K562 (cell line): Measurements from ENCODE around the gene FGG. TPM values are rescaled to one million over a fixed set of nuclear protein-coding genes. Genes with fewer than 3 reads are reported as not detected.

Experiments
- ATAC-seq: fragments of 200-7000 bp; cut with Tn5 transposase; 3 replicates; pipeline ENCODE4 v1.9.1; 2020; ENCODE audit warnings: moderate library complexity
- BruUV-seq: library from RNA; stranded (reverse); fragments of 400-500 nt; replicated peaks from 2 replicates; lab custom pipeline; 2021; lab: Mats Ljungman, UMichigan
- CTCF ChIA-PET: fragments of 300-600 bp; formaldehyde crosslinking; extraction: SDS; loops from one replicate; lab custom pipeline; 2021; ENCODE audit warnings: low intra/inter-chr PET ratio; lab: Yijun Ruan, JAX
- POLR2A ChIA-PET: fragments of 300-600, 350-650 bp; sonication (Branson Sonifier 250); formaldehyde crosslinking; extraction: SDS; loops from one replicate; lab custom pipeline; 2021; ENCODE audit warnings: antibody characterized with exemption, inconsistent platforms; lab: Yijun Ruan, JAX
- DNase-seq, 4 experiments: peaks; one replicate each; pipeline versions ENCODE4 v3.0.0 to v3.0.0-alpha.2; 2011 to 2018; ENCODE audit warnings: low spot score in 3 of 4, mixed read lengths in 3 of 4; ENCODE audit errors: extremely low read depth in 1 of 4
- FAIRE-seq: peaks from 2 replicates; lab custom pipeline; 2011; peaks lifted over from hg19 to GRCh38; lab: Jason Lieb, UNC
- H2AFZ ChIP-seq: 2 replicates; pipeline ENCODE4 v1.6.0; 2011; ENCODE audit warnings: low read depth, low read length, control low read depth, inconsistent platforms
- H3K27ac ChIP-seq: fragments of 200-600 bp; 3 replicates; pipeline ENCODE4 v1.8.0; 2011; ENCODE audit warnings: low read depth, mild to moderate bottlenecking, control low read depth, inconsistent platforms, low read length, moderate library complexity, mixed read lengths; ENCODE audit errors: extremely low read depth
- H3K27me3 ChIP-seq, 2 experiments: fragments of 300-600 bp in 1 of 2; 2 replicates in 1 of 2; 3 replicates in 1 of 2; pipeline versions ENCODE4 v1.6.0 to v1.8.0; 2011; ENCODE audit warnings: inconsistent platforms in 2 of 2, low read length in 2 of 2, mild to moderate bottlenecking in 1 of 2, mixed read lengths in 1 of 2, moderate library complexity in 1 of 2; ENCODE audit not compliant: control insufficient read depth in 2 of 2, insufficient read depth in 2 of 2
- H3K36me3 ChIP-seq: fragments of 300-600 bp; 3 replicates; pipeline ENCODE4 v1.8.0; 2011; ENCODE audit warnings: mild to moderate bottlenecking, low read length, inconsistent platforms; ENCODE audit not compliant: control insufficient read depth, insufficient read depth
- H3K4me1 ChIP-seq, 2 experiments: fragments of 200-600 bp in 1 of 2; replicated peaks in 1 of 2; 2 replicates in 1 of 2; 3 replicates in 1 of 2; pipeline versions ENCODE4 v1.5.1 to v1.8.0; 2011; ENCODE audit warnings: inconsistent platforms in 2 of 2, low read length in 2 of 2, mild to moderate bottlenecking in 1 of 2, mixed read lengths in 1 of 2, moderate library complexity in 1 of 2; ENCODE audit not compliant: control insufficient read depth in 2 of 2, insufficient read depth in 2 of 2
- H3K4me2 ChIP-seq: 2 replicates; pipeline ENCODE4 v1.6.1; 2011; ENCODE audit warnings: low read length, control low read depth, inconsistent platforms, mixed read lengths; ENCODE audit not compliant: insufficient read depth
- H3K4me3 ChIP-seq: fragments of 200-600 bp; sonication (generic), shearing (Covaris generic); 2 replicates; pipeline ENCODE4 v1.5.1; 2016; ENCODE audit warnings: control low read depth, inconsistent platforms
- H3K79me2 ChIP-seq: fragments of 200-600 bp; 3 replicates; pipeline ENCODE4 v1.8.0; 2011; ENCODE audit warnings: low read length, inconsistent platforms; ENCODE audit not compliant: control insufficient read depth, insufficient read depth
- H3K9ac ChIP-seq, 2 experiments: 2 replicates each; pipeline versions ENCODE4 v1.6.0 to v1.6.1; 2011; ENCODE audit warnings: low read depth in 2 of 2, low read length in 2 of 2, control low read depth in 1 of 2, inconsistent platforms in 1 of 2, mild to moderate bottlenecking in 1 of 2, mixed read lengths in 1 of 2; ENCODE audit not compliant: insufficient read depth in 1 of 2
- H3K9me1 ChIP-seq: one replicate; pipeline ENCODE4 v1.6.0; 2011; ENCODE audit warnings: inconsistent platforms, mild to moderate bottlenecking, low read length, moderate library complexity; ENCODE audit not compliant: control insufficient read depth, insufficient read depth
- H3K9me3 ChIP-seq: replicated peaks from 2 replicates; pipeline ENCODE4 v1.5.1; 2011; ENCODE audit warnings: low read depth, low read length, inconsistent platforms; ENCODE audit not compliant: control insufficient read depth, insufficient read depth
- H4K20me1 ChIP-seq: replicated peaks from 2 replicates; pipeline ENCODE4 v1.6.1; 2011; ENCODE audit warnings: low read length, inconsistent platforms, mixed read lengths; ENCODE audit not compliant: control insufficient read depth, insufficient read depth
- DNMT1 ChIP-seq: fragments of 450-650 bp; IDR thresholded peaks from 2 replicates; pipeline ENCODE4 v1.6.1; 2016; ENCODE audit warnings: antibody characterized with exemption, mild to moderate bottlenecking
- EWSR1 ChIP-seq: fragments of 450-650 bp; IDR thresholded peaks from 2 replicates; pipeline ENCODE4 v1.6.1; 2018; ENCODE audit warnings: borderline replicate concordance, mild to moderate bottlenecking, low read depth, moderate library complexity; ENCODE audit not compliant: partially characterized antibody
- KDM4B ChIP-seq, 2 experiments: fragments of 450-650 bp in 1 of 2; sonication (generic) in 1 of 2; IDR thresholded peaks; 2 replicates each; pipeline ENCODE4 v1.6.1; 2016 to 2017; ENCODE audit warnings: borderline replicate concordance in 2 of 2, antibody characterized with exemption in 1 of 2, low read depth in 1 of 2, mild to moderate bottlenecking in 1 of 2
- YY1 ChIP-seq, 3 experiments: IDR thresholded peaks; 2 replicates each; pipeline ENCODE4 v1.6.1; 2011; ENCODE audit warnings: low read length in 2 of 3, mild to moderate bottlenecking in 2 of 3, moderate library complexity in 2 of 3, borderline replicate concordance in 1 of 3, control low read depth in 1 of 3, low read depth in 1 of 3; ENCODE audit not compliant: insufficient read depth in 3 of 3, insufficient replicate concordance in 2 of 3, control insufficient read depth in 1 of 3, insufficient read length in 1 of 3; ENCODE audit errors: extremely low read depth in 1 of 3
- ZBTB1 ChIP-seq: sonication (generic); formaldehyde crosslinking; IDR thresholded peaks from 2 replicates; pipeline ENCODE4 v1.8.1; 2023; ENCODE audit warnings: missing genetic modification reagents, low read depth, mild to moderate bottlenecking, borderline replicate concordance
- ZBTB2 ChIP-seq: fragments of 450-650 bp; IDR thresholded peaks from 2 replicates; pipeline ENCODE4 v1.6.1; 2016; ENCODE audit warnings: antibody characterized with exemption
- ZFP1 ChIP-seq: fragments of 450-650 bp; formaldehyde crosslinking; IDR thresholded peaks from 2 replicates; pipeline ENCODE4 v1.4.0; 2020; ENCODE audit warnings: mild to moderate bottlenecking, mixed read lengths
- ZNF212 ChIP-seq: fragments of 450-650 bp; formaldehyde crosslinking; IDR thresholded peaks from 2 replicates; pipeline ENCODE4 v1.4.0; 2020; ENCODE audit warnings: mild to moderate bottlenecking
- WGBS: fragments of 100-300 bp; shearing (Covaris generic); methylation state at CpG from one replicate; pipeline ENCODE4 v1.1.6; 2016; ENCODE audit warnings: low coverage, mixed read lengths; ENCODE audit not compliant: insufficient coverage; ENCODE audit errors: missing lambda C conversion rate; 5-methylcytosine and 5-hydroxymethylcytosine counted together
- in situ Hi-C: fragments of 300-500 bp; cut with MboI; formaldehyde crosslinking; loops from 4 replicates; pipeline ENCODE4 v1.15.0; 2018; ENCODE audit warnings: inconsistent platforms, mixed read lengths
- intact Hi-C: fragments of 100-400 bp; cut with micrococcal nuclease; formaldehyde crosslinking; loops from 2 replicates; pipeline ENCODE4 v1.14.2; 2022
- polyA plus RNA-seq, 8 experiments: library from polyadenylated mRNA; depleted of rRNA in 4 of 8; stranded (reverse) in 5 of 8; unstranded in 3 of 8; fragments of >200 nt; fragmentation: Nextera tagmentation in 2 of 8; fragmentation: Illumina TruSeq in 1 of 8; extraction: Ambion mirVana in 2 of 8; extraction: Trizol in 1 of 8; gene quantifications; 2 replicates each; pipeline versions ENCODE4 v1.2.1 to v1.2.3, GENCODE V29; 2011 to 2014; ENCODE audit warnings: inconsistent platforms in 1 of 8, missing spikeins in 1 of 8
- total RNA-seq, 7 experiments: library from RNA; depleted of rRNA in 6 of 7; stranded (reverse); fragments of >200 nt in 6 of 7; fragmentation: Illumina TruSeq in 2 of 7; extraction: Trizol in 2 of 7; gene quantifications; 2 replicates each; pipeline versions ENCODE4 v1.2.1 to v1.2.3, GENCODE V29; 2011 to 2021; ENCODE audit warnings: low replicate concordance in 1 of 7

FGG gene
- total and polyA plus RNA-seq, 9 of the 15 experiments (the other 6 are each of a cell fraction or from before 2014, with no cell fraction given): 0.08 to 2.2 (median 0.33) TPM; not detected in 2

DNA sequence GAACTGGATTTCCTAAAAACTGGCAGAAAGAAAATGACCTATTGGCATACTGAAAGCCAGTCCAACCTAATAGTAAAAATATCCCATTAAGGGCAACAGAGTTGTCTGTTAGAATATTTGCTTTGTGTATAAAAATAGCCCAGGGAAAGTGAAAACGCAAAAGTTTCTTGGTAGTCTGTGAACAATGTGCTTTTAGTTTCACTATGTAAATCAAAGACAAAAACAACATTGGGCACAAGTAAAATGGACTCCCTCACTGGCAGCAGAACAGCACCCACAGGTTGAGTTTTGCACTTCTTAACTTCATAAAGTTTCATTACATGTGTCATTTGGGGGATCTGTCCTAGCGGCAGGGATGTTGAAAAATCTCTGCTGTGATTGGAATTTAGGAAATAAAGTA, 4.3 kb upstream of the FGG start:
- TF ChIP-seq ZBTB1 (no peak), ZFP1 (CRISPR knock-in tag) (no peak), KDM4B (IDR thresholded peaks at IDR 0.05; ENCODE audit: borderline replicate concordance in 2 of 2, low read depth in 1 of 2) (no peak), ZBTB2 (no peak), ZNF212 (no peak), EWSR1 (no peak), YY1 (IDR thresholded peaks at IDR 0.05; ENCODE audit: borderline replicate concordance in 1 of 3, control insufficient read depth in 1 of 3, extremely low read depth in 1 of 3, insufficient read depth in 3 of 3, insufficient read length in 1 of 3, insufficient replicate concordance in 2 of 3, low read depth in 1 of 3, low read length in 2 of 3) (no peak), DNMT1 (no peak)
- WGBS: 0% methylated on average over 2 of the region's 2 CpGs
- Histone ChIP-seq H3K4me1 (no peaks in the 10 kb centered on the region), H3K27me3 (0 out of 5 replicates have a peak, but pooled peaks cover 0 to 4% of the 10 kb centered on the region in 2 experiments), H4K20me1 (no peaks in the 10 kb centered on the region), H3K79me2 (no peaks in the 10 kb centered on the region), H3K9me3 (no peaks in the 10 kb centered on the region), H2AFZ (no peak overlapping the region), H3K27ac (no peak overlapping the region), H3K4me3 (no peak overlapping the region), H3K36me3 (no peaks in the 10 kb centered on the region), H3K4me2 (no peak overlapping the region), H3K9me1 (no peaks in the 10 kb centered on the region), H3K9ac (no peak overlapping the region)
- intact Hi-C loops (loop anchor here (10.0 kb wide), 1 partner anchor 842 kb away; no protein-coding TSS in a partner anchor), in situ Hi-C loops (loop anchor here (5.0 kb wide), 1 partner anchor 64 kb away; the partner anchor contains the start of gene PLRG1)
- CTCF ChIA-PET: interaction anchor here (2.1 kb wide), 1 partner anchor 65 kb away, joined by 14 read pairs; no protein-coding TSS in a partner anchor
- BruUV-seq: no TSS peak
- POLR2A ChIA-PET: no interaction called here
- ATAC-seq (no peak), FAIRE-seq (no peak), DNase-seq (no peak)
